CD8-positive, alpha-beta memory T cell (primary cell): ENCODE results near the gene HTR6. TPM values are rescaled to one million over a fixed set of nuclear protein-coding genes. Genes with fewer than 3 reads are reported as not detected.

Experiments
- CTCF ChIA-PET: fragments of 350-600 bp; sonication (Branson Sonifier 250); formaldehyde crosslinking; loops from one replicate; lab custom pipeline; 2021; ENCODE audit warnings: antibody characterized with exemption; lab: Charles Lee
- POLR2A ChIA-PET: fragments of 350-600 bp; sonication (Branson Sonifier 250); formaldehyde crosslinking; loops from one replicate; lab custom pipeline; 2021; ENCODE audit warnings: antibody characterized with exemption; lab: Charles Lee
- DNase-seq, 5 donors: peaks; one replicate each; pipeline versions ENCODE4 v3.0.0 to v3.0.0-alpha.2; 2020 to 2022; ENCODE audit warnings: mixed read lengths in 1 of 5
- H3K27ac ChIP-seq: one replicate; pipeline ENCODE4 v1.7.0; 2013; ENCODE audit warnings: low read depth, mild to moderate bottlenecking, low read length, moderate library complexity
- H3K27me3 ChIP-seq: 2 replicates; pipeline ENCODE4 v1.7.0; 2013; ENCODE audit warnings: low read length, mild to moderate bottlenecking; ENCODE audit not compliant: insufficient read depth, poor library complexity, severe bottlenecking
- H3K36me3 ChIP-seq: 2 replicates; pipeline ENCODE4 v1.7.0; 2013; ENCODE audit warnings: mild to moderate bottlenecking, low read length, moderate library complexity; ENCODE audit not compliant: insufficient read depth
- H3K4me1 ChIP-seq: 2 replicates; pipeline ENCODE4 v1.7.0; 2013; ENCODE audit warnings: mild to moderate bottlenecking, low read length, moderate library complexity; ENCODE audit not compliant: insufficient read depth
- H3K4me3 ChIP-seq: 2 replicates; pipeline ENCODE4 v1.7.0; 2013; ENCODE audit warnings: mild to moderate bottlenecking, low read length
- H3K9me3 ChIP-seq: 2 replicates; pipeline ENCODE4 v1.7.0; 2013; ENCODE audit warnings: mild to moderate bottlenecking, low read length
- H3K27ac Mint-ChIP-seq, 8 donors: one replicate each; pipeline ENCODE4 v1.8.0; 2020 to 2021; ENCODE audit warnings: mixed read lengths in 8 of 8, mild to moderate bottlenecking in 6 of 8, inconsistent platforms in 3 of 8, moderate library complexity in 3 of 8
- H3K27me3 Mint-ChIP-seq, 2 donors: one replicate each; pipeline ENCODE4 v1.8.0; 2020 to 2021; ENCODE audit warnings: mixed read lengths in 2 of 2, mild to moderate bottlenecking in 1 of 2, moderate library complexity in 1 of 2
- H3K36me3 Mint-ChIP-seq, 3 donors: one replicate each; pipeline ENCODE4 v1.8.0; 2020 to 2021; ENCODE audit warnings: mixed read lengths in 3 of 3, inconsistent platforms in 1 of 3, mild to moderate bottlenecking in 1 of 3
- H3K4me1 Mint-ChIP-seq, 3 donors: one replicate each; pipeline ENCODE4 v1.8.0; 2020 to 2021; ENCODE audit warnings: mixed read lengths in 3 of 3, inconsistent platforms in 1 of 3, mild to moderate bottlenecking in 1 of 3
- H3K4me3 Mint-ChIP-seq, 7 donors: one replicate each; pipeline ENCODE4 v1.8.0; 2020 to 2021; ENCODE audit warnings: mixed read lengths in 7 of 7, mild to moderate bottlenecking in 6 of 7, moderate library complexity in 4 of 7, inconsistent platforms in 2 of 7
- H3K9me3 Mint-ChIP-seq, 5 donors: one replicate each; pipeline ENCODE4 v1.8.0; 2020 to 2022; ENCODE audit warnings: mixed read lengths in 5 of 5, mild to moderate bottlenecking in 3 of 5, moderate library complexity in 2 of 5, inconsistent platforms in 1 of 5
- polyA plus RNA-seq: library from polyadenylated mRNA; unstranded; fragments of 300-500 nt; fragmentation: Illumina TruSeq; gene quantifications from one replicate; pipeline ENCODE4 v1.2.3, GENCODE V29; 2021
- total RNA-seq, 2 experiments: library from RNA; stranded (reverse); gene quantifications; one replicate each; pipeline ENCODE4 v1.2.3, GENCODE V29; 2021

HTR6 gene
- total and polyA plus RNA-seq, 3 experiments from 2014 or later: not detected

DNA sequence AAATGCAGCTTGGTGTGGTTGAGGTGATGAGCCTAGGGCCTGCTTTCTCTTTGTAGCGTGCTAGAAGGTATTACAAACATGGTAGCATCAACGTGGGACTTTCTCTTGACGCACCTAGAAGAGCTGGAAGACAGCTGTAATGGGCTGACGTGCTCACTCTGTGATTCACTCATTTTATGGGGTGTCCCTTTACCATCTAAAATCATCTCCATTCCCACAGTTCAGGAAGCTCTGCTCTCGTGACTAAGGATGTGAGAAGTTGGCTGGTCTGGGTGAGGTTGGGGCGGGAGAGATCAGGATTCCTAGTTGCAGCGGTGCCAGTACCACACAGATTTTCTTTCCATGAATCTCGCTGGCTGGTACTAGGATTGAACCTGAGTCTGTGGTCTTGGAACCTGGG, 4.2 kb downstream of the HTR6 start:
- CTCF ChIA-PET: interaction anchor here (0.9 to 3.9 kb wide), 3 partner anchors 9 to 36 kb away, joined by 3 to 19 read pairs (median 3); no protein-coding TSS in a partner anchor
- peaks cover 7% of the 10 kb centered on the region for H3K4me1 ChIP-seq
- Mint-ChIP-seq H3K4me1 (peaks cover 7 to 33% (median 21%) of the 10 kb centered on the region in 3 donors), H3K27me3 (peaks cover 23 to 35% of the 10 kb centered on the region in 2 donors), H3K4me3 (no peak overlapping the region), H3K36me3 (no peaks in the 10 kb centered on the region), H3K27ac (peak overlapping the region in 1 of 8 donors; percentile 26), H3K9me3 (peaks cover 0 to 2% (median 0%) of the 10 kb centered on the region in 5 donors)
- DNase-seq: no peak
- H3K4me3 ChIP-seq: no peak overlapping the region
- H3K27ac ChIP-seq: no peak overlapping the region
- POLR2A ChIA-PET: interaction anchor here (0.6 kb wide), 1 partner anchor 22 kb away, joined by 3 read pairs; no protein-coding TSS in a partner anchor
- H3K36me3 ChIP-seq: no peaks in the 10 kb centered on the region
- no peaks in the 10 kb centered on the region for H3K9me3 ChIP-seq
- H3K27me3 ChIP-seq: peaks cover 5% of the 10 kb centered on the region

DNA sequence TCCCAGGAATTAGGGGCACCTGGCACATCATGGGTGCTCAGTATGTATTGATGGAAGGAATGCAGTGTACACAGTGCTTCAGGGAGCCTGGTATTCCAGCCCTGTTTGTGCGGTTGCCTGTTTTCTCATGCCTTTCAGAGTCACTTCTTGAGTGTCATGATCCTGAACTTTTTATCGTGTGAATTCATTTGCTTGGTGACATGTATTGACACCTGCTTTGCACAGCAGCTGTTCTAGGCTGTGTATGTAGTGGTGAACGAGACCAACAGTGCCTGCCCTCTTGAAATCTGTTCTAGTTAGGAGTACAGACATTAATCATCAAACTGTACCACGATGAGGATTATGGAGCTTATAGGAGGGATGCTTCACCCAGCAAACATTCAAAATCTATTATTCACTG, 6.1 kb downstream of the HTR6 start:
- Histone ChIP-seq H3K36me3 (no peaks in the 10 kb centered on the region), H3K4me3 (no peak overlapping the region), H3K4me1 (no peaks in the 10 kb centered on the region), H3K27me3 (no peaks in the 10 kb centered on the region), H3K27ac (no peak overlapping the region), H3K9me3 (no peaks in the 10 kb centered on the region)
- Mint-ChIP-seq H3K27ac (peak overlapping the region in 1 of 8 donors; percentile 17), H3K36me3 (no peaks in the 10 kb centered on the region), H3K9me3 (peaks cover 0 to 2% (median 0%) of the 10 kb centered on the region in 5 donors), H3K4me3 (no peak overlapping the region), H3K4me1 (peaks cover 6 to 28% (median 11%) of the 10 kb centered on the region in 3 donors), H3K27me3 (peaks cover 31 to 35% of the 10 kb centered on the region in 2 donors)
- ChIA-PET POLR2A (no interaction called here), CTCF (interaction anchor here (2.0 kb wide), 1 partner anchor 9 kb away, joined by 10 read pairs; no protein-coding TSS in a partner anchor)
- no peak for DNase-seq

DNA sequence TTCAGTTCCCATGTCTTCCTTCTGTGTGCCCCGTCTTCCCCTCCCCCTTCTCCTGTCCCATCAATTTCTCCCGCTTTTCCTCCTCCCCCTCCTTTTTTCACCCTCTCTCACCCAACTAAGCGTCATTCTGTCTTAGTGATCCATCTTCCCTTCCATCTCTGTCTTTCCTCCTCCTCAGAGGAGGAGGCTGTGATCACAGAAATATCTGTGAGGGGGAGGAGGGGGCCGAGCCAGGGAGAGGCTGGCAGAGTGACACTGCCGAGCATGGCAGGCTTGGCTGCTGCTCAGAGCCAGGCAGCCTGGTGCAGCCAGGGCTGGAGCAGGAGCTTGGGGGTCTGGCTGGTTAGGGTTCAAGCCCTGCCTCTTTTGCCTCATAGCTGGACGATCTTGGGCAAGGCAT, 7.6 kb downstream of the HTR6 start:
- Mint-ChIP-seq H3K36me3 (no peaks in the 10 kb centered on the region), H3K27me3 (peaks cover 19 to 25% of the 10 kb centered on the region in 2 donors), H3K4me3 (no peak overlapping the region), H3K9me3 (no peaks in the 10 kb centered on the region), H3K4me1 (peaks cover 0 to 26% (median 0%) of the 10 kb centered on the region in 3 donors), H3K27ac (no peak overlapping the region)
- Histone ChIP-seq H3K9me3 (no peaks in the 10 kb centered on the region), H3K27ac (no peak overlapping the region), H3K4me3 (no peak overlapping the region), H3K4me1 (no peaks in the 10 kb centered on the region), H3K27me3 (no peaks in the 10 kb centered on the region), H3K36me3 (no peaks in the 10 kb centered on the region)
- no peak for DNase-seq
- POLR2A ChIA-PET: no interaction called here
- CTCF ChIA-PET: interaction anchor here (1.2 to 2.5 kb wide), 2 partner anchors 10 to 32 kb away, joined by 6 to 10 read pairs; no protein-coding TSS in a partner anchor

DNA sequence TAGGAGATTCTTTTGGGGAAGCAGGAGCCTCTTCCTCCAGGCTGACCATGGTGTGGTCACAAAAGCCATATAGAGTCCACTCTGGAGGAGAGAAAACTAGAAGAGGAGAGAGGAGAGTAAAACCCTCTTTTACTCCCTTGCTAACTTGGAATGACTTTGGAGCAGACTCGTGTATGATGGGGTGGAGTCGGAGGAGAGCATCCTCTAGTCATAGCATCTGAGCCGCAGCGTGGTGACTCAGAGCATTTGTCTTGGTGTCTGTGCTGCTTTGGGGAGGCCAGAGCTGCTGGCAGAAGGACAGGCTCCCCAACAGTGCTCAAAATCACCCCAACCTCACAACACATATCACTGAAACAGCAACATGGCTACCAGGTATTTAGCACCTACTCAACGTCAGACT, 11.1 kb downstream of the HTR6 start:
- no peaks in the 10 kb centered on the region for H3K27me3 ChIP-seq
- H3K36me3 Mint-ChIP-seq: peaks cover 0 to 2% (median 0%) of the 10 kb centered on the region in 3 donors
- H3K4me1 Mint-ChIP-seq: peaks cover 0 to 8% (median 0%) of the 10 kb centered on the region in 3 donors
- no peak overlapping the region for H3K4me3 ChIP-seq
- CTCF ChIA-PET: interaction anchor here (2.0 to 3.3 kb wide), 2 partner anchors 15 to 29 kb away, joined by 6 to 17 read pairs; no protein-coding TSS in a partner anchor
- H3K9me3 Mint-ChIP-seq: no peaks in the 10 kb centered on the region
- peaks cover 13 to 19% of the 10 kb centered on the region in 2 donors for H3K27me3 Mint-ChIP-seq
- POLR2A ChIA-PET: no interaction called here
- no peaks in the 10 kb centered on the region for H3K9me3 ChIP-seq
- H3K36me3 ChIP-seq: no peaks in the 10 kb centered on the region
- H3K27ac ChIP-seq: no peak overlapping the region
- no peaks in the 10 kb centered on the region for H3K4me1 ChIP-seq
- DNase-seq: no peak
- H3K27ac Mint-ChIP-seq: no peak overlapping the region
- no peak overlapping the region for H3K4me3 Mint-ChIP-seq

DNA sequence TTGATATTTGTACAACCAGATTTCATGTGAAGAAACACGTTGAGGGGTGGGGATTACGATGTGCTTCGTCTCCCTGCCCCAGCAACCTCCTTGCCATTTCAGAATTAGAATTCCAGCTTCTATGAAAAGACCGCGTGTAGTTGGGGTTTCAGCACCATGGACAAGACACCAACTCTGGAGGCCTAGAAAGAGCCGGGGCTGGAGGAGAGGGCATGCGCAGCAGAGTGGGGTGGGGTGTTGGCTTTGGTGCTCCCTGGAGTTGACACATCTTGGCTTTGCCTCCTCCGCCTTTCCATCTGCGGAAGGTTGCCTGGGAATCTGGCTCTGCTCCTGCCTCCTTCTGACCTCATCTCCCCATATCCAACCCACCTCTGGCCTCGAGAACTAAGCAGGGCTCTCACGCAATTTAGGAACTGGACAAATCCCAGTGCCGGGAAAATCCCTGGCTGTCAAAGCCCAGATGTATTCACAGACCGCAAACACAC, 11.8 kb downstream of the HTR6 start:
- Histone ChIP-seq H3K9me3 (no peaks in the 10 kb centered on the region), H3K36me3 (no peaks in the 10 kb centered on the region), H3K27ac (no peak overlapping the region), H3K27me3 (no peaks in the 10 kb centered on the region), H3K4me1 (no peaks in the 10 kb centered on the region), H3K4me3 (no peak overlapping the region)
- peaks cover 0 to 8% (median 0%) of the 10 kb centered on the region in 3 donors for H3K4me1 Mint-ChIP-seq
- peak overlapping the region in 2 of 8 donors; percentile 69 to 88 for H3K27ac Mint-ChIP-seq
- peaks cover 0 to 2% (median 0%) of the 10 kb centered on the region in 3 donors for H3K36me3 Mint-ChIP-seq
- no peak overlapping the region for H3K4me3 Mint-ChIP-seq
- no peak for DNase-seq
- no peaks in the 10 kb centered on the region for H3K9me3 Mint-ChIP-seq
- ChIA-PET CTCF (interaction anchor here (2.0 to 3.3 kb wide), 2 partner anchors 16 to 28 kb away, joined by 6 to 17 read pairs; no protein-coding TSS in a partner anchor), POLR2A (no interaction called here)
- peaks cover 13 to 19% of the 10 kb centered on the region in 2 donors for H3K27me3 Mint-ChIP-seq

DNA sequence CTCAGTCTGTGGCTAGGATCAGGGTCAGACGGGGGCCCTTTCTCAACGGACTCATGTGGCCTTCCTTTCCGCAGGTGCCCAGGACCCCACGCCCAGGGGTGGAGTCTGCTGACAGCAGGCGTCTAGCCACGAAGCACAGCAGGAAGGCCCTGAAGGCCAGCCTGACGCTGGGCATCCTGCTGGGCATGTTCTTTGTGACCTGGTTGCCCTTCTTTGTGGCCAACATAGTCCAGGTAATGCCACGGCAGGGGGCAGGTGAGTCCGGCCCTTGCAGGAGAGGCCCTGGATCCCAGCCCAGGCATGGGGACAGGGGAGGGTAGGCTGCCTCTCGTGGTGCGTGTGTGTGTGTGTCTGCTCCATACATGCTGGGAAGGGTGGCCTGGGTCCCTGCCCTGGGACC, 13.8 kb downstream of the HTR6 start:
- H3K36me3 Mint-ChIP-seq: peaks cover 0 to 7% (median 6%) of the 10 kb centered on the region in 3 donors
- no peaks in the 10 kb centered on the region for H3K9me3 Mint-ChIP-seq
- peaks cover 13% of the 10 kb centered on the region in 2 donors for H3K27me3 Mint-ChIP-seq
- Histone ChIP-seq H3K4me1 (no peaks in the 10 kb centered on the region), H3K9me3 (no peaks in the 10 kb centered on the region), H3K27me3 (no peaks in the 10 kb centered on the region), H3K27ac (no peak overlapping the region), H3K4me3 (no peak overlapping the region), H3K36me3 (no peaks in the 10 kb centered on the region)
- peaks cover 0 to 8% (median 0%) of the 10 kb centered on the region in 3 donors for H3K4me1 Mint-ChIP-seq
- CTCF ChIA-PET: interaction anchor here (3.3 kb wide), 1 partner anchor 18 kb away, joined by 17 read pairs; no protein-coding TSS in a partner anchor
- POLR2A ChIA-PET: no interaction called here
- no peak for DNase-seq
- H3K27ac Mint-ChIP-seq: no peak overlapping the region
- H3K4me3 Mint-ChIP-seq: no peak overlapping the region

DNA sequence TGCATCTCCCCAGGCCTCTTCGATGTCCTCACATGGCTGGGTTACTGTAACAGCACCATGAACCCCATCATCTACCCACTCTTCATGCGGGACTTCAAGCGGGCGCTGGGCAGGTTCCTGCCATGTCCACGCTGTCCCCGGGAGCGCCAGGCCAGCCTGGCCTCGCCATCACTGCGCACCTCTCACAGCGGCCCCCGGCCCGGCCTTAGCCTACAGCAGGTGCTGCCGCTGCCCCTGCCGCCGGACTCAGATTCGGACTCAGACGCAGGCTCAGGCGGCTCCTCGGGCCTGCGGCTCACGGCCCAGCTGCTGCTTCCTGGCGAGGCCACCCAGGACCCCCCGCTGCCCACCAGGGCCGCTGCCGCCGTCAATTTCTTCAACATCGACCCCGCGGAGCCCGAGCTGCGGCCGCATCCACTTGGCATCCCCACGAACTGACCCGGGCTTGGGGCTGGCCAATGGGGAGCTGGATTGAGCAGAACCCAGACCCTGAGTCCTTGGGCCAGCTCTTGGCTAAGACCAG, 14.3 kb downstream of the HTR6 start:
- H3K36me3 Mint-ChIP-seq: peaks cover 0 to 7% (median 6%) of the 10 kb centered on the region in 3 donors
- H3K4me3 ChIP-seq: no peak overlapping the region
- no peak overlapping the region for H3K27ac ChIP-seq
- no peak overlapping the region for H3K27ac Mint-ChIP-seq
- peaks cover 0 to 8% (median 0%) of the 10 kb centered on the region in 3 donors for H3K4me1 Mint-ChIP-seq
- H3K4me1 ChIP-seq: no peaks in the 10 kb centered on the region
- H3K9me3 Mint-ChIP-seq: no peaks in the 10 kb centered on the region
- no peaks in the 10 kb centered on the region for H3K9me3 ChIP-seq
- H3K27me3 Mint-ChIP-seq: peaks cover 13% of the 10 kb centered on the region in 2 donors
- no peaks in the 10 kb centered on the region for H3K36me3 ChIP-seq
- no peak overlapping the region for H3K4me3 Mint-ChIP-seq
- ChIA-PET POLR2A (no interaction called here), CTCF (no interaction called here)
- DNase-seq: no peak
- H3K27me3 ChIP-seq: no peaks in the 10 kb centered on the region

DNA sequence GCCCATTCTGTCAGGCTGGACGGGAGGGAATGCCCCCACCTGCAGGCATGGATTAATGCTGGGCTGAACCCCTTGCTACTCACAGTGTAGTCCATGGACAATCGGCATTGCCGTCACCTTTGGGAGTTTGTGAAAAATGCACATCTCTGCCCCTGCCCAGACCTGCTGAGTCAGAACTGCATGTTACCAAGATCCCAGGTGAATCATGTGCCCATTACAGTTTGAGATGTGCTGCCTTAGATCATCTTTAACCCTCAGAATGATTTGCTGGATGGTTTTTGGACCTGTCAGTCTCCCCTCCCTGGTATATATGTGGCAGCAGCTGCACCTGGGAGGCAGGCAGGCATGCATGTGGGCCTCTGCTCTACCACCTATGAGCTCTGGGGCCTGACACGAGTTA, 15.0 kb downstream of the HTR6 start:
- Histone ChIP-seq H3K9me3 (no peaks in the 10 kb centered on the region), H3K4me3 (no peak overlapping the region), H3K27ac (no peak overlapping the region), H3K4me1 (no peaks in the 10 kb centered on the region), H3K27me3 (no peaks in the 10 kb centered on the region), H3K36me3 (no peaks in the 10 kb centered on the region)
- CTCF ChIA-PET: no interaction called here
- Mint-ChIP-seq H3K4me1 (peaks cover 0 to 8% (median 0%) of the 10 kb centered on the region in 3 donors), H3K27me3 (peaks cover 8 to 11% of the 10 kb centered on the region in 2 donors), H3K27ac (peak overlapping the region in 1 of 8 donors; percentile 23), H3K4me3 (no peak overlapping the region), H3K36me3 (peaks cover 0 to 7% (median 6%) of the 10 kb centered on the region in 3 donors), H3K9me3 (no peaks in the 10 kb centered on the region)
- POLR2A ChIA-PET: no interaction called here
- no peak for DNase-seq
